Liver (tissue), 9 donors: ENCODE measurements around the gene ASF1B. TPM values are rescaled to one million over a fixed set of nuclear protein-coding genes. Genes with fewer than 3 reads are reported as not detected.

ENCODE experiments used
- DNase-seq: peaks from one replicate; pipeline ENCODE4 v3.0.0-alpha.2; 2017; ENCODE audit warnings: low spot score
- H3K27ac ChIP-seq, 2 donors: one replicate each; pipeline ENCODE4 v1.7.0; 2013; ENCODE audit warnings: inconsistent platforms in 2 of 2, low read length in 2 of 2, control low read depth in 1 of 2, low read depth in 1 of 2, mild to moderate bottlenecking in 1 of 2
- H3K27me3 ChIP-seq, 4 donors: one replicate each; pipeline versions ENCODE4 v1.6.1 to v1.7.0; 2013; ENCODE audit warnings: low read length in 3 of 4, inconsistent platforms in 1 of 4, mild to moderate bottlenecking in 1 of 4, moderate library complexity in 1 of 4; ENCODE audit not compliant: control insufficient read depth in 4 of 4, insufficient read depth in 4 of 4
- H3K36me3 ChIP-seq, 4 donors: one replicate each; pipeline versions ENCODE4 v1.6.1 to v1.7.0; 2013; ENCODE audit warnings: low read length in 3 of 4, mild to moderate bottlenecking in 3 of 4, low read depth in 1 of 4, moderate library complexity in 1 of 4; ENCODE audit not compliant: control insufficient read depth in 4 of 4, insufficient read depth in 3 of 4
- H3K4me1 ChIP-seq, 4 donors: one replicate each; pipeline versions ENCODE4 v1.6.1 to v1.7.0; 2013; ENCODE audit warnings: low read length in 3 of 4, mild to moderate bottlenecking in 3 of 4, moderate library complexity in 1 of 4; ENCODE audit not compliant: control insufficient read depth in 4 of 4, insufficient read depth in 4 of 4
- H3K4me3 ChIP-seq, 3 donors: one replicate each; pipeline versions ENCODE4 v1.6.1 to v1.7.0; 2013; ENCODE audit warnings: low read length in 3 of 3, control low read depth in 1 of 3, low read depth in 1 of 3, mild to moderate bottlenecking in 1 of 3
- H3K9ac ChIP-seq, 2 donors: one replicate each; pipeline ENCODE4 v1.7.0; 2013; ENCODE audit warnings: low read length in 2 of 2, mild to moderate bottlenecking in 2 of 2, moderate library complexity in 2 of 2, control low read depth in 1 of 2, low read depth in 1 of 2
- H3K9me3 ChIP-seq, 4 donors: one replicate each; pipeline versions ENCODE4 v1.6.1 to v1.7.0; 2013; ENCODE audit warnings: low read length in 3 of 4; ENCODE audit not compliant: control insufficient read depth in 4 of 4
- ATF3 ChIP-seq: IDR thresholded peaks from 2 replicates; pipeline ENCODE4 v1.6.1; 2016; ENCODE audit warnings: antibody characterized with exemption
- CTCF ChIP-seq: fragments of 150-350 bp; IDR thresholded peaks from 2 replicates; pipeline ENCODE4 v1.5.1; 2017; ENCODE audit warnings: improper control_type of control experiment, low read depth, low read length; ENCODE audit not compliant: missing input control
- EGR1 ChIP-seq, 2 donors: IDR thresholded peaks; 2 replicates each; pipeline ENCODE4 v1.6.1; 2016 to 2018; ENCODE audit warnings: antibody characterized with exemption in 2 of 2, low read depth in 2 of 2
- FOXA1 ChIP-seq: IDR thresholded peaks from 2 replicates; pipeline ENCODE4 v1.6.1; 2016; ENCODE audit warnings: antibody characterized with exemption
- FOXA2 ChIP-seq: IDR thresholded peaks from 2 replicates; pipeline ENCODE4 v1.6.1; 2016; ENCODE audit warnings: antibody characterized with exemption
- GABPA ChIP-seq, 2 donors: IDR thresholded peaks in 1 of 2; conservative IDR thresholded peaks in 1 of 2; 2 replicates each; pipeline ENCODE4 v1.6.1; 2016; ENCODE audit warnings: antibody characterized with exemption in 2 of 2, mild to moderate bottlenecking in 1 of 2, moderate library complexity in 1 of 2
- HNF4A ChIP-seq, 2 donors: conservative IDR thresholded peaks; 2 replicates each; pipeline ENCODE4 v1.6.1; 2016; ENCODE audit warnings: antibody characterized with exemption in 2 of 2, mild to moderate bottlenecking in 2 of 2
- HNF4G ChIP-seq: IDR thresholded peaks from 2 replicates; pipeline ENCODE4 v1.6.1; 2016; ENCODE audit warnings: antibody characterized with exemption
- JUND ChIP-seq, 2 donors: IDR thresholded peaks; 2 replicates each; pipeline ENCODE4 v1.6.1; 2016; ENCODE audit warnings: antibody characterized with exemption in 2 of 2
- MAX ChIP-seq: IDR thresholded peaks from 2 replicates; pipeline ENCODE4 v1.6.1; 2016; ENCODE audit warnings: antibody characterized with exemption
- NR2F2 ChIP-seq: IDR thresholded peaks from 2 replicates; pipeline ENCODE4 v1.6.1; 2016; ENCODE audit warnings: antibody characterized with exemption
- RAD21 ChIP-seq, 2 donors: IDR thresholded peaks; 2 replicates each; pipeline ENCODE4 v1.6.1; 2016; ENCODE audit warnings: antibody characterized with exemption in 2 of 2, mild to moderate bottlenecking in 2 of 2
- REST ChIP-seq: IDR thresholded peaks from 2 replicates; pipeline ENCODE4 v1.6.1; 2016; ENCODE audit warnings: antibody characterized with exemption, mild to moderate bottlenecking
- RXRA ChIP-seq, 2 donors: IDR thresholded peaks; 2 replicates each; pipeline ENCODE4 v1.6.1; 2017 to 2018; ENCODE audit warnings: antibody characterized with exemption in 2 of 2, mild to moderate bottlenecking in 1 of 2
- SP1 ChIP-seq: IDR thresholded peaks from 2 replicates; pipeline ENCODE4 v1.6.1; 2018; ENCODE audit warnings: antibody characterized with exemption, mild to moderate bottlenecking
- TAF1 ChIP-seq: conservative IDR thresholded peaks from 2 replicates; pipeline ENCODE4 v1.6.1; 2016; ENCODE audit warnings: antibody characterized with exemption, mild to moderate bottlenecking
- YY1 ChIP-seq: IDR thresholded peaks from 2 replicates; pipeline ENCODE4 v1.6.1; 2016; ENCODE audit warnings: antibody characterized with exemption, mild to moderate bottlenecking
- ZBTB33 ChIP-seq: IDR thresholded peaks from 2 replicates; pipeline ENCODE4 v1.6.1; 2016; ENCODE audit warnings: antibody characterized with exemption
- WGBS: extraction: QIAGEN DNeasy Blood & Tissue Kit; methylation state at CpG from one replicate; pipeline ENCODE4 v1.1.7; 2013; 5-methylcytosine and 5-hydroxymethylcytosine counted together
- polyA plus RNA-seq, 2 donors: library from polyadenylated mRNA; stranded (reverse) in 1 of 2; unstranded in 1 of 2; fragments of 200-250 nt in 1 of 2; fragments of >200 nt in 1 of 2; fragmentation: Nextera tagmentation in 1 of 2; extraction: Ambion mirVana in 1 of 2; gene quantifications; one replicate each; pipeline versions ENCODE4 v1.2.1 to v1.2.3, GENCODE V29; 2013 to 2015
- total RNA-seq, 2 donors: library from RNA; depleted of rRNA; stranded (reverse); fragments of >200 nt; gene quantifications; one replicate each; pipeline ENCODE4 v1.2.3, GENCODE V29; 2014
- donor health status: healthy.
- donor health status: healthy.
- donor health status: healthy.
- donor health status: healthy.
- donor health status: healthy.

The ASF1B gene
- total and polyA plus RNA-seq, 4 donors = 0.25 to 20.5 (median 1.6) TPM

GRCh38 chr19:14149509-14149994 lies 13.2 kb upstream of the ASF1B start (continued):
- no peak for TF ChIP-seq REST

GRCh38 chr19:14148751-14149410 lies 12.5 kb upstream of the ASF1B start:
- Histone ChIP-seq H3K9ac (no peak overlapping the region), H3K9me3 (no peaks in the 10 kb centered on the region), H3K36me3 (no peaks in the 10 kb centered on the region), H3K27ac (peak overlapping the region in 1 of 2 donors; percentile 53), H3K27me3 (no peaks in the 10 kb centered on the region), H3K4me3 (no peak overlapping the region), H3K4me1 (peaks cover 0 to 2% (median 0%) of the 10 kb centered on the region in 4 donors)
- 80% methylated on average over 13 of the region's 13 CpGs for WGBS
- TF ChIP-seq ATF3 = no peak
- no peak for TF ChIP-seq SP1
- TF ChIP-seq FOXA2 = no peak
- no peak for TF ChIP-seq RXRA (IDR thresholded peaks at IDR 0.05)
- TF ChIP-seq REST = no peak
- no peak for TF ChIP-seq HNF4A (conservative IDR thresholded peaks at IDR 0.05)
- no peak for TF ChIP-seq MAX
- TF ChIP-seq GABPA (IDR thresholded peaks at IDR 0.05 in 1 of 2, conservative IDR thresholded peaks at IDR 0.05 in 1 of 2) = no peak
- TF ChIP-seq NR2F2 = no peak
- no peak for TF ChIP-seq EGR1 (IDR thresholded peaks at IDR 0.05; ENCODE audit: low read depth in 2 of 2)
- TF ChIP-seq TAF1 = no peak
- TF ChIP-seq YY1 = no peak
- TF ChIP-seq RAD21 (IDR thresholded peaks at IDR 0.05) = no peak
- no peak for TF ChIP-seq ZBTB33
- TF ChIP-seq CTCF = no peak
- no peak for TF ChIP-seq JUND (IDR thresholded peaks at IDR 0.05)
- no peak for TF ChIP-seq HNF4G
- no peak for TF ChIP-seq FOXA1
- no peak for DNase-seq
